NT2/D1 (cell line): ENCODE data around the gene PADI4.

Experiments used
- SUZ12 ChIP-seq: IDR thresholded peaks from 2 replicates; pipeline ENCODE4 v1.6.1; 2011; ENCODE audit not compliant: insufficient read length, insufficient read depth; ENCODE audit errors: extremely low read depth
- ZNF274 ChIP-seq: IDR thresholded peaks from 2 replicates; pipeline ENCODE4 v1.6.1; 2011; ENCODE audit warnings: mild to moderate bottlenecking, low read depth, low read length

GRCh38 chr1:17289721-17290120 lies 18.3 kb upstream of the PADI4 start:
- TF ChIP-seq ZNF274 (no peak), SUZ12 (no peak)
